Heart left ventricle (tissue), 16 donors: Measurements from ENCODE around the gene FAM20C. TPM values are rescaled to one million over a fixed set of nuclear protein-coding genes. Genes with fewer than 3 reads are reported as not detected.
A peak's percentile ranks its signal among the peaks of the same experiment; 100 is the strongest.

Source experiments
- ATAC-seq, 4 donors: fragments of 200-7000 bp; cut with Tn5 transposase; one replicate each; pipeline ENCODE4 v1.9.1; 2020 to 2022; ENCODE audit warnings: moderate library complexity in 4 of 4, mild to moderate bottlenecking in 3 of 4, moderate number of reproducible peaks in 1 of 4
- DNase-seq, 5 donors: peaks; one replicate each; pipeline ENCODE4 v3.0.0-alpha.2; 2020
- H3K27ac ChIP-seq, 12 donors: fragments of 200-600 bp; sonication (generic) in 4 of 12; one replicate each; pipeline versions ENCODE4 v1.5.0 to v1.8.0; 2016 to 2022; ENCODE audit warnings: mild to moderate bottlenecking in 2 of 12
- H3K27me3 ChIP-seq, 9 donors: fragments of 200-600 bp; sonication (generic) in 2 of 9; one replicate each; pipeline versions ENCODE4 v1.5.1 to v1.8.0; 2016 to 2022; ENCODE audit warnings: mild to moderate bottlenecking in 3 of 9
- H3K36me3 ChIP-seq, 9 donors: fragments of 200-600 bp; sonication (generic) in 2 of 9; one replicate each; pipeline versions ENCODE4 v1.5.0 to v1.8.0; 2018 to 2022; ENCODE audit warnings: mild to moderate bottlenecking in 2 of 9
- H3K4me1 ChIP-seq, 12 donors: fragments of 200-600 bp; sonication (generic) in 4 of 12; one replicate each; pipeline versions ENCODE4 v1.5.0 to v1.8.0; 2016 to 2022; ENCODE audit warnings: mild to moderate bottlenecking in 3 of 12
- H3K4me3 ChIP-seq, 12 donors: fragments of 200-600 bp; sonication (generic) in 4 of 12; one replicate each; pipeline versions ENCODE4 v1.5.0 to v1.8.0; 2017 to 2022; ENCODE audit warnings: mild to moderate bottlenecking in 9 of 12, moderate library complexity in 4 of 12
- H3K9me3 ChIP-seq, 12 donors: fragments of 200-600 bp; sonication (generic) in 4 of 12; one replicate each; pipeline versions ENCODE4 v1.5.0 to v1.8.0; 2016 to 2022; ENCODE audit warnings: mild to moderate bottlenecking in 1 of 12
- CTCF ChIP-seq, 12 donors: fragments of 200-600 bp; sonication (generic) in 4 of 12; IDR thresholded peaks; one replicate each; pipeline versions ENCODE4 v1.5.0 to v1.8.0; 2018 to 2022; ENCODE audit warnings: antibody characterized with exemption in 12 of 12, mild to moderate bottlenecking in 5 of 12
- POLR2A ChIP-seq, 2 donors: fragments of 450-650 bp; IDR thresholded peaks; one replicate each; pipeline ENCODE4 v1.6.1; 2017; ENCODE audit warnings: antibody characterized with exemption in 2 of 2, mild to moderate bottlenecking in 2 of 2, moderate library complexity in 2 of 2
- WGBS, 4 donors: extraction: QIAGEN DNeasy Blood & Tissue Kit in 2 of 4; methylation state at CpG; one replicate each; pipeline versions ENCODE4 v1.1.5 to v1.1.7; 2013 to 2018; 5-methylcytosine and 5-hydroxymethylcytosine counted together
- intact Hi-C, 10 donors: fragments of 100-400 bp; cut with DNase I; formaldehyde crosslinking; loops; one replicate each; pipeline versions ENCODE4 v1.11.1 to v1.14.2; 2022
- polyA plus RNA-seq, 2 donors: library from polyadenylated mRNA; stranded (reverse); fragments of 200-250 nt; gene quantifications; one replicate each; pipeline ENCODE4 v1.2.3, GENCODE V29; 2013
- total RNA-seq, 9 donors: library from RNA; depleted of rRNA in 2 of 9; stranded (reverse); fragments of >200 nt in 2 of 9; fragmentation: NEBNext Ultra II Directional in 3 of 9; extraction: Animal tissue kit (Norgen Biotek cat#: 25700) in 3 of 9; gene quantifications; one replicate each; pipeline versions ENCODE4 v1.1.0 to v1.2.4, GENCODE V29; 2016 to 2023
- donor health status: ischemic (EF 13 %, LVEDD 7.1; RV severe dilation, severe dysfunction).
- donor health status: healthy with polysubstance abuse.
- donor health status: DM: no; HTN: yes; CAD: no.
- donor health status: DM: no; HTN: no; CAD: no.
- donor health status: ischemic (EF 25% LVEDD 6.9; RV normal size, moderate dysfunction).
- donor health status: ischemic (EF 25% LVEDD 5.7; RV mildly dilated, moderate dysfunction).
- donor health status: healthy.
- donor health status: DM: yes; HTN: yes; CAD: no.
- donor health status: ischemic (EF 35%, LVEDD 5.7; RV mildly dilated, moderate dysfunction).
- donor health status: nonischemic (EF 11% LVEDD 7.7; RV severe dilation, severe dysfunction).
- donor health status: DM: yes; HTN: yes; CAD: no.
- donor health status: PGD.
- donor health status: ischemic (EF 29% LVEDD 5.4; RV normal size, mild dysfunction).
- donor health status: nonischemic (EF 23%, LVEDD 6.1; RV moderate dilation, normal function).

FAM20C gene
- total and polyA plus RNA-seq, 11 donors: 11.1 to 52.0 (median 21.0) TPM

- ATAC-seq (no peak), DNase-seq (no peak)
- Histone ChIP-seq H3K4me1 (peaks cover 0 to 55% (median 25%) of the 10 kb centered on the region in 12 donors), H3K27me3 (no peaks in the 10 kb centered on the region), H3K27ac (no peak overlapping the region), H3K4me3 (no peak overlapping the region), H3K9me3 (no peaks in the 10 kb centered on the region), H3K36me3 (peaks cover 0 to 70% (median 58%) of the 10 kb centered on the region in 9 donors)
- intact Hi-C loops: no loop called here
- TF ChIP-seq CTCF (IDR thresholded peaks at IDR 0.05) (no peak), POLR2A (IDR thresholded peaks at IDR 0.05) (no peak)
- 80 to 89% (median 89%) methylated on average over 12 to 13 of the region's 13 CpGs for WGBS, 4 donors
These were observed 4.5 kb downstream of the FAM20C start for GRCh38 chr7:196778-197321.

GRCh38 chr7:197413-198335 lies 5.3 kb downstream of the FAM20C start:
- 90 to 94% (median 90%) methylated on average over 21 to 22 of the region's 22 CpGs for WGBS, 4 donors
- ATAC-seq (no peak), DNase-seq (no peak)
- intact Hi-C loops: no loop called here
- TF ChIP-seq POLR2A (IDR thresholded peaks at IDR 0.05) (no peak), CTCF (IDR thresholded peaks at IDR 0.05) (no peak)
- Histone ChIP-seq H3K27ac (no peak overlapping the region), H3K36me3 (peaks cover 0 to 72% (median 58%) of the 10 kb centered on the region in 9 donors), H3K9me3 (no peaks in the 10 kb centered on the region), H3K27me3 (no peaks in the 10 kb centered on the region), H3K4me1 (peaks cover 0 to 53% (median 25%) of the 10 kb centered on the region in 12 donors), H3K4me3 (no peak overlapping the region)

GRCh38 chr7:199483-200249 lies 7.3 kb downstream of the FAM20C start:
- no peak overlapping the region for H3K27ac ChIP-seq
- peaks cover 0 to 35% (median 19%) of the 10 kb centered on the region in 12 donors for H3K4me1 ChIP-seq
- DNase-seq (peak in 1 of 5 donors; percentile 64), ATAC-seq (peak; percentile 48 to 80 (median 67))
- TF ChIP-seq POLR2A (IDR thresholded peaks at IDR 0.05): no peak
- no peak for TF ChIP-seq CTCF (IDR thresholded peaks at IDR 0.05)
- no peak overlapping the region for H3K4me3 ChIP-seq
- no peaks in the 10 kb centered on the region for H3K27me3 ChIP-seq
- H3K36me3 ChIP-seq: peaks cover 0 to 92% (median 70%) of the 10 kb centered on the region in 9 donors
- H3K9me3 ChIP-seq: no peaks in the 10 kb centered on the region
- WGBS, 4 donors: 56 to 70% (median 63%) methylated on average over 14 to 17 of the region's 17 CpGs
- intact Hi-C loops: no loop called here
